ENCODE measurements around the gene YEATS4. TPM values are rescaled to one million over a fixed set of nuclear protein-coding genes. Genes with fewer than 3 reads are reported as not detected.

The YEATS4 gene
- total and polyA plus RNA-seq, 2 experiments from 2014 or later: 64.7 to 90.5 TPM

- TF ChIP-seq ZNF462 (CRISPR knock-in tag; IDR thresholded peaks at IDR 0.05) (no peak), EZH2 (IDR thresholded peaks at IDR 0.05; ENCODE audit: low read depth, unreplicated experiment) (no peak), ZNF331 (CRISPR knock-in tag; IDR thresholded peaks at IDR 0.05; ENCODE audit: low read depth) (no peak), CTCF (conservative IDR thresholded peaks at IDR 0.05; ENCODE audit: low read depth in 2 of 2) (no peak), JUNB (IDR thresholded peaks at IDR 0.05; ENCODE audit: unreplicated experiment) (no peak), REST (IDR thresholded peaks at IDR 0.05; ENCODE audit: unreplicated experiment) (no peak), NANOG (IDR thresholded peaks at IDR 0.05; ENCODE audit: borderline replicate concordance) (no peak)
These were observed 60.2 kb downstream of the YEATS4 start (continued) for GRCh38 chr12:69419701-69420100.
